Measurements from ENCODE around the gene PRR22. TPM values are rescaled to one million over a fixed set of nuclear protein-coding genes. Genes with fewer than 3 reads are reported as not detected.

PRR22 gene
- total and polyA plus RNA-seq, 5 donors, result 0.74 to 1.7 (median 0.86) TPM

DNA sequence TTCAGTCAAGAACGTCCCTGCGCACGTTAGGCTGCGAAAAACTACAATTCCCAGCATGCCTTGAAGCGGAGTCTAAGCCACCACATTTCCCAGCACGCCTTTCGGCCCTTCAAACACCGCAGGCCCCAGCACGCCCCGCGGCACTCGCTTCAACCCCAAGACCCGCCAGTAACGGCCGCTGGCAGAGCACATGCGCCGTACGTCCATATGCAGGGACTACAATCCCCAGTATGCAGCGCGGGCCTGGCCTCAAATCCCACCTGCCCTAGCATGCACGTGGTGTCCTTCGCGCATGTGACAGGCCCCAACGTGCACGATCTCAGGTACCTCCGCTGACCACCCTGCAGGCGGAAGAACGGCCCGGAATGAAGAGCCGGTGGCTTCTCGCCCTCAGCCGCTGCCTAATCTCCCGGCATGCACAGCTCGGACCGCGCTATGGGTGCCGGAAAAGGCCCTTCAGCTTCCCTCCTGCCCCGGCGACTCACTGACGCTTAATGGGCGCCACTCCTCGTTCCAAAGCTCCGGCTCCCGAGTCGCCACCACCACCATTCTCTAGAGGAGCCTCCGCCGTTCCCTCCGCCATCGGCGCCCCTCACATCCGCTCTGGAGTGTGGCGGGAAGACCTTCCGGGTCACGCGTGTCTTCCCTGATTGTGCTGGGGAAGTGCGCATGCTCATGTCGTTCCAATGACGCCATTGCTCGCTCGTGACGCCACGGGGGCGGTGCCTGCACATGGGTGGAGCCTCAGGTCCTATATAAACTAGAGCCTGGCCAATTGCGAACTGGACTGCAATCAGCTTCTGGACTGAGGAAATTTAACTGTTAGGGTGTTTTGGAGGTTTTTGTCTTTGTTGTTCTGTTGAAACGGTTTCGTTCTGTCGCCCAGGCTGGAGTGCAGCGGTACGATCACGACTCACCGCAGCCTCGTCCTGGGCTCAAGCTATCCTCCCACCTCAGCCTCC, 6.3 kb upstream of the PRR22 start, which contains the start of gene DUS3L:
DUS3L (minus strand) TSS at position 605 of the 962 bp plus-strand sequence; CDS start at position 583, 22 bp downstream.
- peak; percentile 96 to 97 for ATAC-seq

DNA sequence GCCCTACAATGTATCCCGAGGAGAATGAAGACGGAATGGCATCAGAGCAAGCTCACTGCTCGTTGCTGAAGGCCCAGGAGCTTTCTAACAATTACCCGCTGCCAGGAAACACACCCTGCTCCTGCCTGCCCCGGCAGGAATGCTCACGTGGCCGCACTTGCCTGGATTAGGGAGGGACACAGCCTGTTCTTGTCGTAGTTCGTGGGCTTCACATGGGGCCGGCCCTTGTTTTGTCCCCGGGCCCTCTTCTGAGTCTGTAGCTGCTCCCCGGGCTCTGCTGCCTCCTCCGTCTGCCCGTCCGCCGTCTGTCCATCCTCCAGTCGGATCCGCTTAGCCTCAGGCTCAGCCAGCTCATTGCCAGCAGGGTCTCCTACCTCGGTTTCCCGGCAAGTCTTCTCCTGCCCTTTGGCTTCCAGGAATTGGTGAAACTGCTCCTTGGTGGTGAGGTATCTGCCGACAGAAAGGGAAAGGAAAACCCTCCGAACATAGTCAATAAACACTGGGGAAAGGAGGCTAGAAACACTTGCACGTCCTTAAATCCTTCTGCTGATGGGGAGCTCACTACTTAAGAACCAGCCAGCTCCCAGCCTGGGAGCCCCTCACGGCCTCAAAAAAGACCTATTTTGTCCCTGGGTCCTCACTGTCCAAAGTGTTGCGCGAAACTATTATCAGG, 5.5 kb upstream of the PRR22 start:
- no peaks in the 10 kb centered on the region for H3K9me3 ChIP-seq (ENCODE audit: control insufficient read depth, low read length)
- DNase-seq, result peak in 1 of 3 donors; percentile 21
- no peak for ATAC-seq
- H3K27me3 ChIP-seq (ENCODE audit: control insufficient read depth, insufficient read depth), result no peaks in the 10 kb centered on the region
- H3K4me1 ChIP-seq (ENCODE audit: control insufficient read depth, insufficient read depth, low read length), result no peaks in the 10 kb centered on the region
- peak overlapping the region; percentile 36 for H3K4me3 ChIP-seq (ENCODE audit: low read length)
- 76% methylated on average over 26 of the region's 26 CpGs for WGBS
- intact Hi-C loops (cut with DNase I), result no loop called here
- H3K27ac ChIP-seq (ENCODE audit: low read length), result no peak overlapping the region

More for the DNA sequence above, 6.3 kb upstream of the PRR22 start, which contains the start of gene DUS3L:
- DNase-seq, result peak; percentile 97 to 98 (median 98)
- intact Hi-C loops (cut with DNase I), result no loop called here
- Histone ChIP-seq H3K9me3 (ENCODE audit: control insufficient read depth, low read length) (no peaks in the 10 kb centered on the region), H3K27me3 (ENCODE audit: control insufficient read depth, insufficient read depth) (no peaks in the 10 kb centered on the region), H3K27ac (ENCODE audit: low read length) (peak within 1 kb of the TSS; percentile 98), H3K4me3 (ENCODE audit: low read length) (peak within 1 kb of the TSS; percentile 82), H3K4me1 (ENCODE audit: control insufficient read depth, insufficient read depth, low read length) (no peaks in the 10 kb centered on the region)
- WGBS, result 11% methylated on average over 72 of the region's 72 CpGs

DNA sequence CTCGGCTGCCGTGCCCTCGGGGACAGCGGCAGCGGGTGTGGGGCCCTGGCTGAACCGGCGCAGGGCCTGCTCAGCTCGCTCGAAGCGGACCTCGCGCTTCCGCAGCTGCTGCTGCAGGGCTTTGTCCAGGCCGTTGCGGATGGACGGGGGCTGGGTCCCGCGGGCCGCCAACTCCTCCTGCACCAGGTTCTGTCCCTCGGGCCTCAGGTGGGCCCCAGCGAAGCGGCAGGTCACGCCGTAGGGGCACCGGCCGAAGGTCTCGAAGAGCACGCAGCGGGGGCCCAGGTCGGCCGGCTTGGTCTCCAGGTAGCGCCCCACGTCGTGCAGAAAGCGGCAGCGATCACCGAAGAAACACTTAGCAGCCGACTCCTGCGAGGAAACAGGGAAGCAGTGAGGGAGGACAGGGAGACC, 4.8 kb upstream of the PRR22 start:
- ATAC-seq (no peak), DNase-seq (peak in 2 of 3 donors; percentile 21 to 62)
- Histone ChIP-seq H3K4me3 (ENCODE audit: low read length) (no peak overlapping the region), H3K4me1 (ENCODE audit: control insufficient read depth, insufficient read depth, low read length) (no peaks in the 10 kb centered on the region), H3K9me3 (ENCODE audit: control insufficient read depth, low read length) (no peaks in the 10 kb centered on the region), H3K27me3 (ENCODE audit: control insufficient read depth, insufficient read depth) (no peaks in the 10 kb centered on the region), H3K27ac (ENCODE audit: low read length) (no peak overlapping the region)
- intact Hi-C loops (cut with DNase I), result no loop called here
- 95% methylated on average over 39 of the region's 39 CpGs for WGBS

DNA sequence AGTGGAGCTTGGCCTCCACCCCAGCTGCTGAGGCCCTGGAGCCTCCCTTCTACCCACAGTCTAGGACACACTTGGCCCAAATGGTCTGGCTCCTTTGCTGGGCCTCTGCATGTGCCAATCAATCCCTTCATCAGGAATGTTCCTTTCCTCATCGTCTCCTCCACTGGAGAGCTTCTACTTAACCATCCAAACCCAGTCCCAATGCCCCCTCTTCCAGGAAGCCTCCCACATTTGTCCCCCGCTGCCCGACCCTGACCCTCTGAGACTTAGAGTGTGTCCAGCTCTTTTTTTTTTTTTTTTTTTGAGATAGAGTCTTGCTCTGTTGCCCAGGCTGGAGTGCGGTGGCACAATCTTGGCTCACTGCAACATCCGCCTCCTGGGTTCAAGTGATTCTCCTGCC, 3.9 kb upstream of the PRR22 start:
- Histone ChIP-seq H3K27ac (ENCODE audit: low read length) (no peak overlapping the region), H3K27me3 (ENCODE audit: control insufficient read depth, insufficient read depth) (no peaks in the 10 kb centered on the region), H3K4me3 (ENCODE audit: low read length) (no peak overlapping the region), H3K4me1 (ENCODE audit: control insufficient read depth, insufficient read depth, low read length) (no peaks in the 10 kb centered on the region), H3K9me3 (ENCODE audit: control insufficient read depth, low read length) (no peaks in the 10 kb centered on the region)
- ATAC-seq (no peak), DNase-seq (no peak)
- intact Hi-C loops (cut with DNase I), result no loop called here
- 85% methylated on average over 5 of the region's 5 CpGs for WGBS

DNA sequence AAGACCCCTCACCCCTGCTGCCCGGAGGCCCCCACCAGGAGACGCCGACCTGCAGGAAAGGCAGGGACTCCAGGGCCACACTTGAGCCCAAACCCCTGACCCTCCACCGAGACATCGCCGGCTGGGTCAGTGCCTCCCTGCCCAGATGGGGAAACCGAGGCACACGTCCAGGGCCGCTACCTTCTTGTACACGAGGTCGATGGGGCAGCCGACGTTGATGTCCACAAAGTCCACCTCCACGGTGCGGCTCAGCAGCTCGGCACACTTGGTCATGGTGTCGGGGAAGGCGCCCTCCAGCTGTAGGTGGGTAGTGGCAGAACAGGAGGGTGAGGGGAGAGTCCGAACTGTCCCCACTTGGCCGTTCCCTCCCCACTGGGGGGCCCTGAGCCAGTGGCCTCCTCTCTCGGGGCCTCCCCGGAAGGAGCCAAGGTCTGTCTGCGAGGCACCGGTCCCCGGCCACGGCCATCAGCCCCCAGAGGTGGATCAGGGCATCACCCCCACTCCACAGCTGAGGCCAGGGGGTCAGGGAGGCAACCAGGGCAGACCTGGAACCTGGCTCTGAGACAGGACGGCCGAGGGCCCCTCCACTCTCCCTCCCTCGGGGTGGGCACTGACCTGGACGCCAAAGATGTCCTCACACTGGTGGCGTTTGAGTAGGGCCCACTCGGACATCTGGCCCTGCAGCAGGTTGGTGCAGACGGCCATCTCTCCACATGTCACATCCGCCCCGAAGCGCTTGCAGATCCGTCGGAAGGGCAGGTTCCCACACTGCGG, 3.0 kb upstream of the PRR22 start:
- no peak for ATAC-seq
- H3K27me3 ChIP-seq (ENCODE audit: control insufficient read depth, insufficient read depth), result no peaks in the 10 kb centered on the region
- intact Hi-C loops (cut with DNase I), result no loop called here
- H3K4me3 ChIP-seq (ENCODE audit: low read length), result no peak overlapping the region
- H3K4me1 ChIP-seq (ENCODE audit: control insufficient read depth, insufficient read depth, low read length), result no peaks in the 10 kb centered on the region
- H3K27ac ChIP-seq (ENCODE audit: low read length), result no peak overlapping the region
- no peaks in the 10 kb centered on the region for H3K9me3 ChIP-seq (ENCODE audit: control insufficient read depth, low read length)
- peak in 1 of 3 donors; percentile 21 for DNase-seq
- 90% methylated on average over 39 of the region's 39 CpGs for WGBS

DNA sequence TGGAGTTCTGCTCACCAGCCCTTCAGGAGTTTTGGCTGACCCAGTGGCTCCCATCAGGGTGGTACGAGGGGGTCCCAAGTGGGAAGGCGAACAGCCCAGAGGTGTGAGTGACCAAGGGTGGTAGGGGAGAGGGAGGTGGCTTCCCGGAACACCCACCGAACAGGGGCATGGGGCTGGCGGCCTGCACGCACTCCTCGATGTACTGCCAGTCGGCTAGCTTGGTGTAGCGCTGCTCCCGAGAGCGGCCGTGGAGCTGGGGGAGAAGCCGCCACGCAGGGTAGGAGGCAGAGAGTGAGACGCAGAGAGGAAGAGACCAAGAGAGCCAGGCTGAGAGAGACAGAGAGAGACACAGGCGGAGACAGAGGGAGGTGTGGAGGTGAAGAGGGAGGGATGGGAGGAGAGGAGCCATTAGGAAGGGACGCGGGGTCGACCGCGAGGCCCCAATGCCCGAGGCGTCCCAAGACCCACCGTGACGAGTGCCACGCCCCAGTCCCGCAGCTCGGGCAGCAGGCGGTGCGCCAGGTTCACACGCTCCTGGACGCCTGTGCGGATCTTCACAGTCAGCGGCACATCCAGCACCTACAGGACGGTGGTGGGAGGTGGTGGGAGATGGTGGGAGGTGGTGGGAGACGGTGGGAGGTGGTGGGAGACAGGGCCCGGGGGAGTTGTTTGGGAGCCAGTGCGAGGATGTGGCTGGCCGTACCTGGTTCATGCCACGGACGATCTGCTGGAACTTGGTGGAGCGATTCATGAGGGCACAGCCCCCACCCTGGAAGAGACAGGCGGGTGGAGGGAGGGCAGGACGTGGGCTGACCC, 2.3 kb upstream of the PRR22 start:
- H3K4me3 ChIP-seq (ENCODE audit: low read length), result no peak overlapping the region
- WGBS, result 89% methylated on average over 44 of the region's 44 CpGs

DNA sequence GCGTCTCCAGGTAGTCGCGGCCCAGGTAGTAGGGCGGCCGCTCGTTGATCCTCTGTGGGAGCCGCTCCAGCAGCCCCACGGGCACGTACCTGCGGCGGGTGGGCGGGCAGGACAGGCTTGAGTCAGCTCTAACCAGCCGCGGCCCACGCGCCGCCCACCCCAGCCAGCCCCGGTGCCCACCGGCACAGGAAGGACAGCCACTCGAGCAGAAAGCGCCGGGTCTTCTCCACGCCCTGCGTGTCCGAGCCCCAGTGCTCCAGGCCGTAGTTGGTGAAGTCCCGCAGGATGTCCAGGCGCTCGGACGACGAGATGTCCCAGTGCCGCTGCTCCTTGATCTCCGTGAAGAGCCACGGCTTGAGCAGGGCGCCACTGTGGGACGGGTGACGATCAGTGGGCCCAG, 877 bp upstream of the PRR22 start:
- intact Hi-C loops (cut with DNase I), result no loop called here
- H3K27me3 ChIP-seq (ENCODE audit: control insufficient read depth, insufficient read depth), result no peaks in the 10 kb centered on the region
- ATAC-seq (no peak), DNase-seq (no peak)
- no peak overlapping the region for H3K27ac ChIP-seq (ENCODE audit: low read length)
- no peak overlapping the region for H3K4me3 ChIP-seq (ENCODE audit: low read length)
- no peaks in the 10 kb centered on the region for H3K4me1 ChIP-seq (ENCODE audit: control insufficient read depth, insufficient read depth, low read length)
- H3K9me3 ChIP-seq (ENCODE audit: control insufficient read depth, low read length), result no peaks in the 10 kb centered on the region
- WGBS, result 94% methylated on average over 37 of the region's 37 CpGs

More for the DNA sequence above, 2.3 kb upstream of the PRR22 start:
- Histone ChIP-seq H3K9me3 (ENCODE audit: control insufficient read depth, low read length) (no peaks in the 10 kb centered on the region), H3K4me1 (ENCODE audit: control insufficient read depth, insufficient read depth, low read length) (no peaks in the 10 kb centered on the region), H3K27me3 (ENCODE audit: control insufficient read depth, insufficient read depth) (no peaks in the 10 kb centered on the region), H3K27ac (ENCODE audit: low read length) (no peak overlapping the region)
- DNase-seq (no peak), ATAC-seq (no peak)
- intact Hi-C loops (cut with DNase I), result no loop called here

DNA sequence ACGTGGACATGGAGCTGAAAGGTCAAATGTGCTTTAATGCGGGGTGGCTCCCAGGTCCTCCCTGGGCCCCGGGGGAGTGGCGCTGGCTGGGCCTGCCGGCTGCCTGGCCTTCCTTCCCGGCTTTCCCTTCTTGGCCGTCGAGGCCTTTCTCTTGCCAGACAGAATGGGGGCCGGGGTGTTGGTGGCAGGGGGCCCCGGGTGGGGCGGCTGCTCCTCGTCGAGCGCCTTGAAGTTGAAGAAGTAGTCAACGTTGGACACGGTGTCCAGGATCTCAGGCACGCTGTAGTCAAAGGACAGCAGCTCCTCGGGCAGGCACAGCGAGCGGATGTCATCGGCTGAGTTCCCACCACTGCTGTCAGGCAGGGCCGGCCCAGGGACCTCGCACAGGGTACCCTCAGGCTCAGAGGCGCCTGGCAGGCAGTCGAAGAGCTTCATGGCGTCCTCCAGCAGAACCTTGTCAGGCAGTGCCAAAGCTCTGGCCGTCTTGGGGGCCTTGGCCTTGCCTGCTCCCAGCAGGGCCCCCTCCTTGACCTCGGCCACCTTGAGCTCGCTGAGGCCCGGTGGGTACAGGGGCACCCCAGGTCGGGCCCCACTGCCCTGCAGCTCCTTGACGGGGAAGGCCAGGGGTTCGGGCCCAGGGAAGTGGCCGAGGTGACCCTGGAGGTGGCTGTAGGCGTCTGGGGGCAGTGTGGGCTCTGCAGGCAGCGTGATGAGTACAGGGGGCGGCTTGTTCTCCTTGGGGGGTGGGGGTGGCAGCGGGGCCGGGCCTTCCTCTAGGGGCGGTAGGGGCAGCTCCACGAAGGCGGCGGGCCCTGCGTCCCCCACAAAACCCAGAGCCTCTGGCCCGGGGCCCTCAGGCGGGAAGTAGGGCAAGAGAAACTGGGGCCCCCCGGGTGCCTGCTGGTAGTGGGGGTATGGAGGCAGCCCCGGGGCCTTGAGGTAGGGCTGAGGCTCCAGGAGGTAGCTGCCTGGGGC, 1.3 kb downstream of the PRR22 start:
- peak in 1 of 2 donors; percentile 7 for ATAC-seq
- intact Hi-C loops (cut with DNase I), result no loop called here
- DNase-seq, result no peak
- Histone ChIP-seq H3K4me1 (ENCODE audit: control insufficient read depth, insufficient read depth, low read length) (no peaks in the 10 kb centered on the region), H3K27me3 (ENCODE audit: control insufficient read depth, insufficient read depth) (no peaks in the 10 kb centered on the region), H3K9me3 (ENCODE audit: control insufficient read depth, low read length) (no peaks in the 10 kb centered on the region), H3K27ac (ENCODE audit: low read length) (no peak overlapping the region), H3K4me3 (ENCODE audit: low read length) (no peak overlapping the region)
- 74% methylated on average over 48 of the region's 48 CpGs for WGBS

DNA sequence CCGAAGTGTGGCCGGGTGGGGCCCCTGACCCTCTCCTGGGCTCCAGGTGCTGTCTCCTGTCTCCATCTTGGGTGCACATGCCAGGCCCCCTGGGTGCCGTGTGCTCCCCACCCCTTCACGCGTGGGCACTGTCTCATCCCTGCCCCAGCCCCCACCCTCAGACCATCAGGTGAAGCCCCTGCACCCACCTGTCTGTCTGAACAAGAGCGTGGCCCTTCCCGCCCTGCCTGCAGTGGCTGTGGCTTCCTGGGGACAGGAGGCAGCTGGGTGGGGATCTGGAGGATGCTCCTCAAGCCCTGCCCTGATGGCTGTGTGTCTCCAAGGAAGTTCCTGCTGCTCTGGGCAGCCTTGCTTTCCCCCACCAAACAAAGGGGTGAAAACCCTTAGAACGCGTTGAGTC, 2.2 kb downstream of the PRR22 start:
- intact Hi-C loops (cut with DNase I), result no loop called here
- DNase-seq, result no peak
- peak in 1 of 2 donors; percentile 4 for ATAC-seq
- 84% methylated on average over 9 of the region's 9 CpGs for WGBS
- Histone ChIP-seq H3K9me3 (ENCODE audit: control insufficient read depth, low read length) (no peaks in the 10 kb centered on the region), H3K27me3 (ENCODE audit: control insufficient read depth, insufficient read depth) (no peaks in the 10 kb centered on the region), H3K27ac (ENCODE audit: low read length) (no peak overlapping the region), H3K4me3 (ENCODE audit: low read length) (no peak overlapping the region), H3K4me1 (ENCODE audit: control insufficient read depth, insufficient read depth, low read length) (no peaks in the 10 kb centered on the region)
